GM12891 (cell line): ENCODE data around the gene MYMX.

Experiments used
- POLR2A ChIP-seq: IDR thresholded peaks from 2 replicates; pipeline ENCODE4 v1.6.1; 2011; ENCODE audit warnings: low read depth, low read length, control low read depth
- POLR2AphosphoS5 ChIP-seq: IDR thresholded peaks from 2 replicates; pipeline ENCODE4 v1.6.1; 2011; ENCODE audit warnings: low read depth, low read length, control low read depth
- SPI1 ChIP-seq: IDR thresholded peaks from 2 replicates; pipeline ENCODE4 v1.6.1; 2011; ENCODE audit warnings: low read depth, low read length, control low read depth
- TAF1 ChIP-seq: IDR thresholded peaks from 2 replicates; pipeline ENCODE4 v1.6.1; 2011; ENCODE audit warnings: low read depth, low read length, control low read depth

DNA sequence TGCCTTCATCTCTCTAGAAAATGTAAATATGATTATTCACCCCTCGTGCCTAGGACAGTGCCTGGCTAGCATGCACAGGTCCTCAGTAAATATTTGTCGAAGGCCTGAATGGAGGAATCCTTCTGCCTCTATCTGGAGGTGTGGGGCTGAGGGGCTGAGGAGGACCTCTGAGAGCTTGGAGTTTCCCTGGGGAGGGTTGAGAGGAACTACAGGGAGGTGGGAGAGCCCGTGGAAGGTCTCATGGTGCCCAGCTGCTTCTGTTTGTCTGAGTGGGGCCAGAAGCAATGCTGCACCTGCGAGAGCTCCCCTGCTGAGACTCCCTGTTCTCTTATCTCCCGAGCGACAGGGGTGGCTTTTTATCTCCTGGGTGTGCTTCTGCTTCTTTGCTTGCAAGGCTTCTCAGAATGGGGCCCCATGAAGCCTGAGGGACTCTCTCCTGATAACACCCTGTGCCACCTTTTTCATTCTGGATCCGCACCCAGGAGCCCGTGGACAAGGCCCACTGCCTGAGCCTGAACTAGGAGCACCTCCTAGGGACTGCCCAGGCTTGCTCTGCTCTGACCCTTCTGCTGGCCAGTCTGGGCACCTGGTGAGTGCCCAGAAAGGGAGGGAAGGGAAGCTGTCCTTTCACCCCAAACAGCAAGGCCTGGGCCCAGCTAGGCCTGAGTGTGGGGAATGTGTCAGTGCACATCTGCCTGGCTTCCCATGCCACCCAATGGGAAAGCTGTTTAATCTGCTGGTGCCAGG lies 9.0 kb downstream of the MYMX start:
- TF ChIP-seq POLR2AphosphoS5 (no peak), POLR2A (no peak), TAF1 (no peak), SPI1 (no peak)
